GM06990 (cell line): ENCODE data around the gene CNTRL.
A peak's percentile ranks its signal among the peaks of the same experiment; 100 is the strongest.

Experiments
- DNase-seq: peaks from one replicate; pipeline ENCODE4 v3.0.0-alpha.2; 2011; ENCODE audit not compliant: insufficient read length; ENCODE audit errors: extremely low read depth
- H3K27me3 ChIP-seq: replicated peaks from 2 replicates; pipeline ENCODE4 v1.6.0; 2011; ENCODE audit warnings: low read length; ENCODE audit not compliant: control insufficient read depth, insufficient read depth
- H3K36me3 ChIP-seq: 2 replicates; pipeline ENCODE4 v1.5.1; 2011; ENCODE audit warnings: low read length; ENCODE audit not compliant: control insufficient read depth, insufficient read depth
- H3K4me3 ChIP-seq: replicated peaks from 2 replicates; pipeline ENCODE4 v1.5.1; 2011; ENCODE audit warnings: low read depth, mild to moderate bottlenecking, control low read depth, low read length
- TF ChIP-seq, protein P1 (sequence below): IDR thresholded peaks from 2 replicates; pipeline ENCODE4 v1.5.1; 2011; ENCODE audit warnings: low read length, control low read depth, mild to moderate bottlenecking, inconsistent platforms; ENCODE audit not compliant: insufficient read depth, poor library complexity, severe bottlenecking

CNTRL gene

DNA sequence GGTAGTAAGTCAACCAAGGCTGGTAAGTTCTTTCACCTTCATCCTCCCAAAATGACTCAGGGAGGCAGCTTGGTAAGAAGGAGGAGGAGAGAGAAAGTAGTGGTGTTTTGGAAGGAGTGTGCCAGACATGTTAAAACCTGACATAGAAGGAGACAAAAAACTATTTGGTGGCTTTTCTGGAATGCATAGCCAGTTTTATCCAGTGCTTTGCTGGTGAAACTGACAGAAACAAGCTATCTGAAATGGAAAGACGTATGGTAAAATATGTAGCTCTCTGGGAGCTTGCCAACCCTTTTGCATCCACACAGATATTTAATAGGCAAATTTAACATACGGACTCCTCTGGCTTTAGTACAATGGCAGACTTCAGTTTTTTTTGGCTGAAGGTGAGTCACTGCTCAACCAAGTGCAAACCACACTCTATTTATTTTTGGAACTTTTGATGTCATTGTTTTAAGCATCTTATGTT lies 81.5 kb downstream of the CNTRL start:
- peak; percentile 67 for DNase-seq
- TF ChIP-seq, protein P1, sequence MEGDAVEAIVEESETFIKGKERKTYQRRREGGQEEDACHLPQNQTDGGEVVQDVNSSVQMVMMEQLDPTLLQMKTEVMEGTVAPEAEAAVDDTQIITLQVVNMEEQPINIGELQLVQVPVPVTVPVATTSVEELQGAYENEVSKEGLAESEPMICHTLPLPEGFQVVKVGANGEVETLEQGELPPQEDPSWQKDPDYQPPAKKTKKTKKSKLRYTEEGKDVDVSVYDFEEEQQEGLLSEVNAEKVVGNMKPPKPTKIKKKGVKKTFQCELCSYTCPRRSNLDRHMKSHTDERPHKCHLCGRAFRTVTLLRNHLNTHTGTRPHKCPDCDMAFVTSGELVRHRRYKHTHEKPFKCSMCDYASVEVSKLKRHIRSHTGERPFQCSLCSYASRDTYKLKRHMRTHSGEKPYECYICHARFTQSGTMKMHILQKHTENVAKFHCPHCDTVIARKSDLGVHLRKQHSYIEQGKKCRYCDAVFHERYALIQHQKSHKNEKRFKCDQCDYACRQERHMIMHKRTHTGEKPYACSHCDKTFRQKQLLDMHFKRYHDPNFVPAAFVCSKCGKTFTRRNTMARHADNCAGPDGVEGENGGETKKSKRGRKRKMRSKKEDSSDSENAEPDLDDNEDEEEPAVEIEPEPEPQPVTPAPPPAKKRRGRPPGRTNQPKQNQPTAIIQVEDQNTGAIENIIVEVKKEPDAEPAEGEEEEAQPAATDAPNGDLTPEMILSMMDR, result no peak
- peaks cover 9% of the 10 kb centered on the region for H3K36me3 ChIP-seq
- no peaks in the 10 kb centered on the region for H3K27me3 ChIP-seq
- no peak overlapping the region for H3K4me3 ChIP-seq

DNA sequence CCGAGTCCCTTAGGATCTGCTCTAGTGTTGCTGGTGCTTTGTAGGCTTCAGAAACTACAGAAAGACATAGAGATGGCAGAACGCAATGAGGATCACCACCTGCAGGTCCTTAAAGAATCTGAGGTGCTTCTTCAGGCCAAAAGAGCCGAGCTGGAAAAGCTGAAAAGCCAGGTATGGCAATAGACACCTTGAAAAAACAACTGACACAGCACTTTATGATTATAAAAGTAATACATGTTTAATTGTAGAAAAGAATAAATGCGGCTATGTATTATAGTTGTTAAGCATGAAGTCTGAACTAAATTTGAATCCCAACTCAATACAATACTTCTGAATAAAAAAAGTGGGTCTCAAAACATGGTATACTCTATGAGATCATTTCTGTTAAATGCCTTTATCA lies 83.2 kb downstream of the CNTRL start:
- Histone ChIP-seq H3K4me3 (no peak overlapping the region), H3K27me3 (no peaks in the 10 kb centered on the region), H3K36me3 (peaks cover 7% of the 10 kb centered on the region)
- TF ChIP-seq, protein P1, result no peak
- DNase-seq, result no peak

GRCh38 chr9:121160025-121160424 lies 85.3 kb downstream of the CNTRL start:
- H3K27me3 ChIP-seq, result no peaks in the 10 kb centered on the region
- TF ChIP-seq, protein P1, result no peak
- H3K4me3 ChIP-seq, result no peak overlapping the region
- no peak for DNase-seq
- peaks cover 2% of the 10 kb centered on the region for H3K36me3 ChIP-seq

GRCh38 chr9:121168052-121168451 lies 93.3 kb downstream of the CNTRL start:
- H3K36me3 ChIP-seq, result peaks cover 19% of the 10 kb centered on the region

GRCh38 chr9:121169094-121169601 lies 94.4 kb downstream of the CNTRL start:
- peaks cover 24% of the 10 kb centered on the region for H3K36me3 ChIP-seq
- TF ChIP-seq, protein P1, result peak; percentile 34
- no peaks in the 10 kb centered on the region for H3K27me3 ChIP-seq
- no peak overlapping the region for H3K4me3 ChIP-seq
- DNase-seq, result no peak

More at GRCh38 chr9:121168052-121168451, 93.3 kb downstream of the CNTRL start:
- no peak for DNase-seq
- TF ChIP-seq, protein P1, result no peak
- Histone ChIP-seq H3K4me3 (no peak overlapping the region), H3K27me3 (no peaks in the 10 kb centered on the region)

GRCh38 chr9:121171236-121171635 lies 96.5 kb downstream of the CNTRL start:
- no peak for DNase-seq
- H3K36me3 ChIP-seq, result peaks cover 30% of the 10 kb centered on the region
- TF ChIP-seq, protein P1, result no peak

More at GRCh38 chr9:121171236-121171635, 96.5 kb downstream of the CNTRL start:
- Histone ChIP-seq H3K4me3 (no peak overlapping the region), H3K27me3 (no peaks in the 10 kb centered on the region)
